ENCODE measurements around the gene SEMA3A.

DNA sequence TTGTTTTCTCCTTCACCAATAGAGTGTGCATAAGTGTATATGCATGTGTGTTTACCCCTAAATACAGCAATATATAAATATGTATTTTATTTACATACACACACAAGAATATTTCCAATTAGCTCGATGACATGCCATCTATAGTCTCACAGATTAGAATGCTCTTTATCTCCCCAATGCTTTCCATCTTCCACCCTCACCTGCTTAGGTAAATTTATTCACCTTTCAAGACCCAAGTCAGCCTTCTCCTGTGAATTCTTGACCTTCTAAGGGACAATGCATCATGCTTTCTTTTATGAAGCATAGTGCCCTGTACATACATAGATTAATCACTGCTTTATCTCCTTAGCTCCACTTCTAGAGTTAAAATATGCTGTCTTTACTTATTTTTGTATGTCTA, 49.7 kb downstream of the SEMA3A start:
- TF ChIP-seq, protein P1, sequence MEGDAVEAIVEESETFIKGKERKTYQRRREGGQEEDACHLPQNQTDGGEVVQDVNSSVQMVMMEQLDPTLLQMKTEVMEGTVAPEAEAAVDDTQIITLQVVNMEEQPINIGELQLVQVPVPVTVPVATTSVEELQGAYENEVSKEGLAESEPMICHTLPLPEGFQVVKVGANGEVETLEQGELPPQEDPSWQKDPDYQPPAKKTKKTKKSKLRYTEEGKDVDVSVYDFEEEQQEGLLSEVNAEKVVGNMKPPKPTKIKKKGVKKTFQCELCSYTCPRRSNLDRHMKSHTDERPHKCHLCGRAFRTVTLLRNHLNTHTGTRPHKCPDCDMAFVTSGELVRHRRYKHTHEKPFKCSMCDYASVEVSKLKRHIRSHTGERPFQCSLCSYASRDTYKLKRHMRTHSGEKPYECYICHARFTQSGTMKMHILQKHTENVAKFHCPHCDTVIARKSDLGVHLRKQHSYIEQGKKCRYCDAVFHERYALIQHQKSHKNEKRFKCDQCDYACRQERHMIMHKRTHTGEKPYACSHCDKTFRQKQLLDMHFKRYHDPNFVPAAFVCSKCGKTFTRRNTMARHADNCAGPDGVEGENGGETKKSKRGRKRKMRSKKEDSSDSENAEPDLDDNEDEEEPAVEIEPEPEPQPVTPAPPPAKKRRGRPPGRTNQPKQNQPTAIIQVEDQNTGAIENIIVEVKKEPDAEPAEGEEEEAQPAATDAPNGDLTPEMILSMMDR (IDR thresholded peaks at IDR 0.05), result no peak
- no peak for TF ChIP-seq EZH2 (IDR thresholded peaks at IDR 0.05)
